Stimulated activated naive B cell treated with anti-CD40 and anti-IgM and Interleukin-4, amounts not matched to agents 10 μg/mL and 1 μg/mL and 100 μg/mL, for 72 hours (primary cell): ENCODE measurements around the gene TRIM21.
A peak's percentile ranks its signal among the peaks of the same experiment; 100 is the strongest.
"Not testable (repeated sequence)": the region's sequence is repeated elsewhere in the genome, so short reads cannot be mapped to it uniquely, and the experiment has no call there.

ENCODE experiments used
- ATAC-seq, 2 donors: fragments of 150-1000 bp; cut with Tn5 transposase; replicated peaks; 2 replicates each; pipeline ENCODE4 v1.10.0; 2021; ENCODE audit warnings: moderate library complexity in 1 of 2
- DNase-seq: peaks from one replicate; pipeline ENCODE4 v3.0.0; 2021
- H3K27ac Mint-ChIP-seq: one replicate; pipeline ENCODE4 v1.8.0; 2022; ENCODE audit warnings: mild to moderate bottlenecking, mixed read lengths
- H3K27me3 Mint-ChIP-seq, 2 donors: one replicate each; pipeline ENCODE4 v1.8.0; 2022; ENCODE audit warnings: mixed read lengths in 2 of 2
- H3K36me3 Mint-ChIP-seq, 2 donors: one replicate each; pipeline ENCODE4 v1.8.0; 2022; ENCODE audit warnings: mixed read lengths in 2 of 2, mild to moderate bottlenecking in 1 of 2
- H3K4me1 Mint-ChIP-seq, 2 donors: one replicate each; pipeline ENCODE4 v1.8.0; 2022; ENCODE audit warnings: mixed read lengths in 2 of 2, mild to moderate bottlenecking in 1 of 2
- H3K4me3 Mint-ChIP-seq, 2 donors: one replicate each; pipeline ENCODE4 v1.8.0; 2022; ENCODE audit warnings: mild to moderate bottlenecking in 2 of 2, mixed read lengths in 2 of 2, moderate library complexity in 1 of 2
- H3K9me3 Mint-ChIP-seq, 2 donors: one replicate each; pipeline ENCODE4 v1.8.0; 2022; ENCODE audit warnings: mixed read lengths in 2 of 2, mild to moderate bottlenecking in 1 of 2

The TRIM21 gene

GRCh38 chr11:4393209-4393857 lies at the start of gene TRIM21:
TRIM21 (minus strand) TSS chr11:4393702; CDS start chr11:4390409, 3,293 bp downstream.
- Mint-ChIP-seq H3K27me3 (peaks cover 10 to 11% of the 10 kb centered on the region in 2 donors), H3K4me3 (peak within 1 kb of the TSS; percentile 92 to 97), H3K36me3 (peaks cover 29 to 31% of the 10 kb centered on the region in 2 donors), H3K9me3 (no peaks in the 10 kb centered on the region), H3K4me1 (peaks cover 16 to 28% of the 10 kb centered on the region in 2 donors), H3K27ac (peak within 1 kb of the TSS; percentile 95)
- ATAC-seq (peak; percentile 99), DNase-seq (peak; percentile 81)

DNA sequence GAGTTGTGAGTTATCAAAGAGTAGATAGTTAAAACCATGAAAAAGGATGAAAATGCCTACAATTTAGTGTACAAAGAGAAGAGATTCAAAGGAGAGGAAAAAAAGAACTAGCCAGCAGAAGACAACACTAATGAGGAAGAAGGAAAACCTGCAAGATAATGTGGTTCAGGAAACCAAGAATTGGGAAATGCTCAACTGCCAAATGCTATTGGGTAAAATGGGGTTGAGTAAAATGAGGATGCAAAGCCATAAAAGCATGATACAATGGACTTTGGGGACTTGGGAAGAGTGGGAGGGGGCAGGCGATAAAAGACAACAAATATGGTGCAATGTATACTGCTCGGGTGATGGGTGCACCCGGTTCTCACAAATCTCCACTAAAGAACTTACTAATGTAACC lies 48.0 kb upstream of the TRIM21 start:
- Mint-ChIP-seq H3K4me3 (no peak overlapping the region), H3K27ac (no peak overlapping the region), H3K27me3 (peaks cover 4 to 7% of the 10 kb centered on the region in 2 donors), H3K9me3 (peaks cover 2 to 4% of the 10 kb centered on the region in 2 donors), H3K36me3 (no peaks in the 10 kb centered on the region), H3K4me1 (no peaks in the 10 kb centered on the region)
- ATAC-seq (no peak), DNase-seq (no peak)

- no peak overlapping the region for H3K27ac Mint-ChIP-seq
- DNase-seq = no peak
- ATAC-seq = no peak
- no peaks in the 10 kb centered on the region for H3K4me1 Mint-ChIP-seq
- H3K4me3 Mint-ChIP-seq = no peak overlapping the region
- no peaks in the 10 kb centered on the region for H3K36me3 Mint-ChIP-seq
- H3K27me3 Mint-ChIP-seq = peaks cover 11 to 25% of the 10 kb centered on the region in 2 donors
- H3K9me3 Mint-ChIP-seq = peaks cover 2 to 4% of the 10 kb centered on the region in 2 donors
Measured at GRCh38 chr11:4436411-4436810, 42.9 kb upstream of the TRIM21 start.

DNA sequence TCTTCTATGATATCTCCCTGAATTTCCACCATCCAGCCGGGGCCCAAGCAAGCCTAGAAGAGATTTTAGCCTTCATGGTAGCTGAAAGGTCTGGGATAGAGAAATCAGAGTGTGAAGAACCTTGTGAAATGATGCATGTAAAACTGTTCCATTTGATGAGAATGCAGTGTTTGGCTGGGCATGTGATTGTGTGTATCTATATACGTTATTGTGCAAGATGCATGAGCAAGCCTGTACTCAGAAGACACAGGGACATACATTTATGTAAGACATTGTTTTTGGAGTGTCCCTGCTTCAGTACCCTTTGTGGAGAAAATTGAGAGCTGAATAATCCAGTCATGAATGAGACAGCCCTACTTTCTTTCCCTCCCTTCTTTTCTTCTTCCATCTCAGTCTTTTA lies 40.4 kb upstream of the TRIM21 start:
- Mint-ChIP-seq H3K4me1 (no peaks in the 10 kb centered on the region), H3K27ac (no peak overlapping the region), H3K27me3 (peaks cover 13 to 34% of the 10 kb centered on the region in 2 donors), H3K36me3 (no peaks in the 10 kb centered on the region), H3K4me3 (no peak overlapping the region), H3K9me3 (peaks cover 0 to under 1% of the 10 kb centered on the region in 2 donors)
- no peak for DNase-seq
- no peak for ATAC-seq

GRCh38 chr11:4430051-4430450 lies 36.5 kb upstream of the TRIM21 start:
- H3K9me3 Mint-ChIP-seq = no peaks in the 10 kb centered on the region
- H3K4me1 Mint-ChIP-seq = no peaks in the 10 kb centered on the region
- no peaks in the 10 kb centered on the region for H3K36me3 Mint-ChIP-seq
- ATAC-seq = no peak
- H3K4me3 Mint-ChIP-seq = no peak overlapping the region
- no peak for DNase-seq
- H3K27ac Mint-ChIP-seq = no peak overlapping the region
- H3K27me3 Mint-ChIP-seq = peaks cover 5 to 26% of the 10 kb centered on the region in 2 donors

- no peak overlapping the region for H3K27ac Mint-ChIP-seq
- DNase-seq (no peak), ATAC-seq (no peak)
- H3K27me3 Mint-ChIP-seq = peaks cover 14 to 26% of the 10 kb centered on the region in 2 donors
- no peak overlapping the region for H3K4me3 Mint-ChIP-seq
- H3K9me3 Mint-ChIP-seq = no peaks in the 10 kb centered on the region
- no peaks in the 10 kb centered on the region for H3K36me3 Mint-ChIP-seq
- no peaks in the 10 kb centered on the region for H3K4me1 Mint-ChIP-seq
Measured at GRCh38 chr11:4418403-4418802, 24.9 kb upstream of the TRIM21 start.

- H3K9me3 Mint-ChIP-seq = no peaks in the 10 kb centered on the region
- ATAC-seq (no peak), DNase-seq (no peak)
- H3K4me1 Mint-ChIP-seq = no peaks in the 10 kb centered on the region
- no peaks in the 10 kb centered on the region for H3K36me3 Mint-ChIP-seq
- no peak overlapping the region for H3K27ac Mint-ChIP-seq
- H3K4me3 Mint-ChIP-seq = no peak overlapping the region
- peaks cover 10 to 28% of the 10 kb centered on the region in 2 donors for H3K27me3 Mint-ChIP-seq
Measured at GRCh38 chr11:4416816-4417215, 23.3 kb upstream of the TRIM21 start.

- no peak overlapping the region for H3K27ac Mint-ChIP-seq
- H3K27me3 Mint-ChIP-seq = peaks cover 10 to 31% of the 10 kb centered on the region in 2 donors
- no peaks in the 10 kb centered on the region for H3K36me3 Mint-ChIP-seq
- H3K4me1 Mint-ChIP-seq = no peaks in the 10 kb centered on the region
- no peak for ATAC-seq
- H3K4me3 Mint-ChIP-seq = no peak overlapping the region
- DNase-seq = no peak
- no peaks in the 10 kb centered on the region for H3K9me3 Mint-ChIP-seq
Measured at GRCh38 chr11:4416306-4416705, 22.8 kb upstream of the TRIM21 start.

DNA sequence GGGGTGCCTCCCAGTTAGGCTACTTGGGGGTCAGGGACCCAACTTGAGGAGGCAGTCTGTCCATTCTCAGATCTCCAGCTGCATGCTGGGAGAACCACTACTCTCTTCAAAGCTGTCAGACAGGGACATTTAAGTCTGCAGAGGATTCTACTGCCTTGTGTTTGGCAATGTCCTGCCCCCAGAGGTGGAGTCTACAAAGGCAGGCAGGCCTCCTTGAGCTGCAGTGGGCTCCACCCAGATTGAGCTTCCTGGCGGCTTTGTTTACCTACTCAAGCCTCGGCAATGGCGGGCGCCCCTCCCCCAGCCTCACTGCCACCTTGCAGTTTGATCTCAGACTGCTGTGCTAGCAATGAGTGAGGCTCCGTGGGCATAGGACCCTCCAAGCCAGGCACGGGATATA lies 12.7 kb upstream of the TRIM21 start:
- H3K4me1 Mint-ChIP-seq, H3K4me3 Mint-ChIP-seq, H3K9me3 Mint-ChIP-seq, H3K36me3 Mint-ChIP-seq, DNase-seq, H3K27ac Mint-ChIP-seq, ATAC-seq: not testable (repeated sequence)
- H3K27me3 Mint-ChIP-seq = peaks cover 27 to 50% of the 10 kb centered on the region in 2 donors

DNA sequence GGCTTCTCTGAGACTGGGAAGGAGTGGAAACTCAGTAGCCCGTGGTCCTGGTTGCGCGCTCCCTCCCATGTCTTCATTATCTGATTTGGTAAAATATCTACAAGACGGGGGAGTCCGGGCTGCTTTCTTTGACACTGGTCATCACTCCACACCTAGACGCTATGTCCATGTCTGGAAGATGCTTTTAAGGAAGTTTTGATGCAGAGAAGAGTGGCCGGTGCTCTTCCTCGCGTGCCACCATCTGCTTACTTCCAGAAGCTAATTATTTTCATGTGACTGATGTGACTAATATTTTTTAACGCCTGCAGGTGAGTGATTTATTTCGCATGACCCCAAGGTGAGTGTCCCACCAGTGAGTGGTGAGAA lies 339 bp upstream of the TRIM21 start:
- DNase-seq (no peak), ATAC-seq (peak in 1 of 2 donors; percentile 26)
- H3K27ac Mint-ChIP-seq = peak overlapping the region; percentile 95
- peak overlapping the region; percentile 92 to 97 for H3K4me3 Mint-ChIP-seq
- peaks cover 1% of the 10 kb centered on the region in 2 donors for H3K9me3 Mint-ChIP-seq
- H3K36me3 Mint-ChIP-seq = peaks cover 25% of the 10 kb centered on the region in 2 donors
- H3K27me3 Mint-ChIP-seq = peaks cover 12 to 14% of the 10 kb centered on the region in 2 donors
- peaks cover 16 to 28% of the 10 kb centered on the region in 2 donors for H3K4me1 Mint-ChIP-seq

DNA sequence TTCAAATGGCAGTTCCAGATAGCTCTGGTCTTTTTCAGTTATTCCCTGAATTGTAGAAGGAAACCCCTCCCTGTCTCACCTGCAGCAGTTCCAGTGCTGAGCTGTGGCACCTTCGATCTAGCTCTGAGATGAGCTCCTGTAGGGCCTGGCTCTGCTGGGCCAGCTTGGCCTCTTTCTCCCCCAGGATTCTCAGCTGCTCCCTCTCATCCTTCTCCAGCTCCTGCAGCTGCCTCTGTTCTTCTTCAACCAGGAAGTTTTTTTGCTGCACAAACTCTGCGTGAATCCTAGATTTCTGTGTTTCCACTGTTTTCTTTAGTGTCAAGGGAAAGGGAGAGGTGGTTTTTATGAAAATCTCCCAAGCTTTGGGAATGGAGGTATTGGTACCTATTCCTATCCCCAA lies 5.3 kb downstream of the TRIM21 start:
- ATAC-seq (no peak), DNase-seq (no peak)
- no peaks in the 10 kb centered on the region for H3K9me3 Mint-ChIP-seq
- H3K4me3 Mint-ChIP-seq = no peak overlapping the region
- H3K36me3 Mint-ChIP-seq = peaks cover 69 to 72% of the 10 kb centered on the region in 2 donors
- no peaks in the 10 kb centered on the region for H3K27me3 Mint-ChIP-seq
- H3K27ac Mint-ChIP-seq = no peak overlapping the region
- H3K4me1 Mint-ChIP-seq = peaks cover 13 to 21% of the 10 kb centered on the region in 2 donors

GRCh38 chr11:4385978-4386740 lies 7.3 kb downstream of the TRIM21 start:
- Mint-ChIP-seq H3K36me3 (peaks cover 65 to 67% of the 10 kb centered on the region in 2 donors), H3K4me1 (peaks cover 5% of the 10 kb centered on the region in 2 donors), H3K4me3 (no peak overlapping the region), H3K27ac (no peak overlapping the region), H3K9me3 (no peaks in the 10 kb centered on the region), H3K27me3 (no peaks in the 10 kb centered on the region)
- no peak for DNase-seq
- no peak for ATAC-seq

- peaks cover 31% of the 10 kb centered on the region in 2 donors for H3K36me3 Mint-ChIP-seq
- DNase-seq (no peak), ATAC-seq (no peak)
- no peak overlapping the region for H3K27ac Mint-ChIP-seq
- no peaks in the 10 kb centered on the region for H3K27me3 Mint-ChIP-seq
- H3K9me3 Mint-ChIP-seq = no peaks in the 10 kb centered on the region
- H3K4me1 Mint-ChIP-seq = no peaks in the 10 kb centered on the region
- no peak overlapping the region for H3K4me3 Mint-ChIP-seq
Measured at GRCh38 chr11:4381901-4382300, 11.6 kb downstream of the TRIM21 start.

- ATAC-seq = no peak
- no peak for DNase-seq
- no peak overlapping the region for H3K4me3 Mint-ChIP-seq
- no peaks in the 10 kb centered on the region for H3K36me3 Mint-ChIP-seq
- H3K9me3 Mint-ChIP-seq = no peaks in the 10 kb centered on the region
- no peak overlapping the region for H3K27ac Mint-ChIP-seq
- H3K4me1 Mint-ChIP-seq = no peaks in the 10 kb centered on the region
- peaks cover 0 to 5% of the 10 kb centered on the region in 2 donors for H3K27me3 Mint-ChIP-seq
Measured at GRCh38 chr11:4375431-4376140, 17.9 kb downstream of the TRIM21 start.
